ENCODE results near the gene BMAL2.

Gene BMAL2

DNA sequence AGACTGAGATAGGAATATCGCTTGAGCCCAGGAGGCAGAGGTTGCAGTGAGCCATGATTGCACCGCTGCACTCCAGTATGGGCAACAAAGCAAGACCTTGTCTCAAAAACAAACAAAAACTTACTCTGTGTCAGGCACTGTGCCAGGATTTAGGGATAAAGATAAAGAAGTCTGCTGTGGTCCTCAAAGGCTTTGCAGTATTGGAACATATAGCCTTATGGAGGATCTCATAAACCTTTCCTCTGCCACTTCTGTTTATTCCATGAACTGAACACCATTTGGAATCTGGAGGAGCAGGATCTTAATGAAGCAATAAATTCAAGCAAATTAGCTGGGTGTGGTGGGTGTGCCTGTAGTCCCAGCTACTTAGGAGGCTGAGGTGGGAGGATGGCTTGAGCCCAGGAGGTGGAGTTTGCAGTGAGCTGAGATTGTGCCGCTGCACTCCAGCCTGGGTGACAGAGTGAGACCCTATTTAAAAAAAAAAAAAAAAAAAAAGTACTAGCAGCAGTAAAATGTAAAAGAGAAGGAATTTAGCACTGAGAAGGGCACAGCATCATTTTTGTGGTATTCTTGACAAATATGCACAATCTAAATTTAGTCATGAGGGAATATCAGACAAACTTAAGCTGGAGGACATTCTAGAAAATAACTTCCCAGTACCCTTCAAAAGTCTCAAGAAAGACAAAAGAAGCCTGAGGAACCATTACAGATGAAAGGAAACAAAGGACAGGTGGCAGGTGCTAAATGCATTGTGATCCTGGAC lies 27.1 kb downstream of the BMAL2 start:
- no peak for DNase-seq

DNA sequence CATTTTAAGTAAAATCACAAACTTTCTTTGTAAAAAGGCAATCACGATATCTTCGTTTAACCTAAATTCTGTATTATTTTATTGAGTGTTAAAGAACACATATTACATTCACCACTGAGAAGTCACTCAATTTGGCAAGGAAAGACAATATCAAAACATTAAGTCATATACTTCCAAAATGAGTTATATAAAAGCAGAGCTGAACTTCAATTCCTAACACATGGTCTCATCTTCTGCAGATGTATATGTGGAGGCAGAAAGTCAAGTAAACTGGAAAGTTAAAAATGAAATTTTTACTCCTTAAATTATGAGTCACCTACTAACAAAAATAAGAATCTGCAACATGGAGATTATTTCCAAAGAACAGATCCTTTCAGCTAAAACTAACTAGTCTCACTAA lies 28.7 kb downstream of the BMAL2 start:
- DNase-seq = no peak

DNA sequence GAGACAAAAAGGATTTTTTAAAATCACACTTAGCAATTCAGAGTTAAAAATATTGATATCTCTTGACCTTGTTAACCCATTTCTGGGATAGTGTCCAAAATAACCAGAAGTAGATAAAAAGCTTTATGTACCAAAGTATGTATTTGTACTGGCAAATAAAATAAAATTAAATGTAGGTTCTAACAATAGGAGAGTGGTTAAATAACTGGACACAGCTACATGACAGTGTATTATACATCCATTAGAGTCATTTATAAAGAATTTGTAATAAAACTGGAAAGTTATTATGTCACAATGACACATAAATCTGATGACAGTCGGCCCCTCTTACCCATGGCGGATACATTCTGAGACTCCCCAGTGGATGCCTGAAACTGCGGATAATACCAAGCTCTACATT lies 34.0 kb downstream of the BMAL2 start:
- no peak for DNase-seq

DNA sequence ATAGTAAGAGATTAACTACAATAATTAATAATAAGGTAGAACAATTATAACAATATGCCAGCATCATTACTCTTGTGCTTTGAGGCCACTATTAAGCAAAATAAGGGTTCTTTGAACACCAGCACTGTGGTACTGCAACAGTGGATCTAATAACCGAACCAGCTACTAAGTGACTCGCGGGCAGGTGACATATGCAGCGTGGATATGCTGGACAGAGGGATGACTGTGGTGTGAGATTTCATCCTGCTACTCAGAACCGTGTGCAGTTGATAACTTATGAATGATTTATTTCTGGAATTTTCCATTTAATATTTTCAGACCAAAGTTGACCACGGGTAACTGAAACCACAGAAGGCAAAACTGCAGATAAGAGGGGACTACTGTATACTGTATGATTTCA lies 34.4 kb downstream of the BMAL2 start:
- DNase-seq = no peak

DNA sequence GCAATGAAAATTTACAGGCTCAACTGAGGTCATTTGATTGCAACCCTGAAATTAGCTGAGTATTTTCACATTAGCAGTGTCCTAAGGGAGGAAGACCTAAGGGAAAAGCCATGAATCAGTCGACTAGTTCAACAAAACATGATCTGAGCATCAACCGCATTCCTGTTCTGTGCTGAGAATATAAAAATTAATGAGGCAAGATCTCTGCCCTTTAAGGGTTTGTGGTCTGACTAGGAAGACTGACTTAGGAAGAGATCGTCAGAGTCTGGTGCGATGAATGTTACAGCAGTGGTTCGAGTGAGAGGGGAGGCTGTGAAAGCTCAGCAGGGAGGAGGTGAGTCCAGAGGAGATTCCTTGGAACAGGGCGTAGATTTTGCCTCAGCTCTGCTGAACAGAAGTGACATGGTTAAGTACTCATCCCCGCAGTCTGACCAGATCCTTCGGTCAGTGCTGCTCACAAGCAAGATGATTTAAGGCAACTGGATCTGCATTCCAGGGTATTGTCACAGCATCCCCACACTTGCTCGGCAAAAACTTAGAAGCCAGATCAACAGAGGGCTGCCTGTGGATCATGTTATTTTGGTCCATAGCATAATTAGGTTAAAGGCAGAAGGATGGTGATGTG lies 49.6 kb downstream of the BMAL2 start:
- DNase-seq = no peak

Data from NCI-H1694 treated with DMSO at 0.1 percent for 48 hours (cell line).